HepG2 (cell line): Measurements from ENCODE around the gene PPARA. TPM values are rescaled to one million over a fixed set of nuclear protein-coding genes. Genes with fewer than 3 reads are reported as not detected.

Experiments
- CHD2 ChIP-seq: IDR thresholded peaks from 2 replicates; pipeline ENCODE4 v1.6.1; 2011; ENCODE audit warnings: low read depth, low read length, improper control_type of control experiment
- EZH2 ChIP-seq: conservative IDR thresholded peaks from 2 replicates; pipeline ENCODE4 v1.6.1; 2012; ENCODE audit warnings: mild to moderate bottlenecking, low read depth, low read length, moderate library complexity
- GABPB1 ChIP-seq: IDR thresholded peaks from 2 replicates; pipeline ENCODE4 v1.6.1; 2016; ENCODE audit warnings: mild to moderate bottlenecking, missing genetic modification reagents, moderate library complexity, missing compliant biosample characterization
- KDM4B ChIP-seq: sonication (generic); formaldehyde crosslinking; IDR thresholded peaks from 2 replicates; pipeline ENCODE4 v1.4.0; 2020; ENCODE audit warnings: missing genetic modification reagents
- NR2F1 ChIP-seq, 2 experiments: fragments of 450-650 bp in 1 of 2; formaldehyde crosslinking in 1 of 2; IDR thresholded peaks; 2 replicates each; pipeline versions ENCODE4 v1.5.0 to v1.6.1; 2016 to 2020; ENCODE audit warnings: mild to moderate bottlenecking in 1 of 2, missing compliant biosample characterization in 1 of 2, missing genetic modification reagents in 1 of 2, moderate library complexity in 1 of 2
- POLR2A ChIP-seq, 2 experiments: IDR thresholded peaks; 2 replicates each; pipeline ENCODE4 v1.6.1; 2011; ENCODE audit warnings: low read depth in 2 of 2, low read length in 2 of 2, mild to moderate bottlenecking in 1 of 2, moderate library complexity in 1 of 2; ENCODE audit not compliant: insufficient read depth in 1 of 2
- RNF2 ChIP-seq: fragments of 450-650 bp; conservative IDR thresholded peaks from 2 replicates; pipeline ENCODE4 v1.6.1; 2016; ENCODE audit warnings: low read depth
- SP1 ChIP-seq, 2 experiments: fragments of 450-650 bp in 1 of 2; sonication (generic) in 1 of 2; formaldehyde crosslinking in 1 of 2; IDR thresholded peaks; 2 replicates each; pipeline versions ENCODE4 v1.4.0 to v1.6.1; 2016 to 2020; ENCODE audit warnings: missing genetic modification reagents in 1 of 2
- SP140L ChIP-seq: sonication (generic); formaldehyde crosslinking; IDR thresholded peaks from 2 replicates; pipeline ENCODE4 v1.4.0; 2020; ENCODE audit warnings: missing genetic modification reagents, borderline replicate concordance
- SPEN ChIP-seq: sonication (generic); formaldehyde crosslinking; IDR thresholded peaks from 2 replicates; pipeline ENCODE4 v1.5.1; 2020; ENCODE audit warnings: low read depth, mild to moderate bottlenecking, missing genetic modification reagents
- TBL1XR1 ChIP-seq: fragments of 150-350 bp; IDR thresholded peaks from 2 replicates; pipeline ENCODE4 v1.6.1; 2014; ENCODE audit warnings: borderline replicate concordance, low read length; ENCODE audit not compliant: partially characterized antibody
- ZBTB20 ChIP-seq: sonication (generic); formaldehyde crosslinking; IDR thresholded peaks from 2 replicates; pipeline ENCODE4 v1.8.1; 2023; ENCODE audit warnings: missing genetic modification reagents, low read depth, mild to moderate bottlenecking, borderline replicate concordance
- ZFX ChIP-seq: sonication (generic); formaldehyde crosslinking; IDR thresholded peaks from 2 replicates; pipeline ENCODE4 v1.4.0; 2020; ENCODE audit warnings: mild to moderate bottlenecking, low read depth, missing genetic modification reagents, moderate library complexity
- ZIK1 ChIP-seq: sonication (generic); formaldehyde crosslinking; IDR thresholded peaks from 2 replicates; pipeline ENCODE4 v1.5.0; 2020; ENCODE audit warnings: mild to moderate bottlenecking, low read depth, missing genetic modification reagents, borderline replicate concordance
- ZNF292 ChIP-seq: sonication (generic); formaldehyde crosslinking; IDR thresholded peaks from 2 replicates; pipeline ENCODE4 v1.8.1; 2022; ENCODE audit warnings: mild to moderate bottlenecking, low read depth, missing genetic modification reagents, borderline replicate concordance
- ZNF337 ChIP-seq: sonication (generic); formaldehyde crosslinking; IDR thresholded peaks from 2 replicates; pipeline ENCODE4 v1.5.1; 2020; ENCODE audit warnings: missing genetic modification reagents, low read depth, mild to moderate bottlenecking, borderline replicate concordance
- ZNF550 ChIP-seq: sonication (generic); formaldehyde crosslinking; IDR thresholded peaks from 2 replicates; pipeline ENCODE4 v1.4.0; 2020; ENCODE audit warnings: mild to moderate bottlenecking, missing genetic modification reagents, borderline replicate concordance
- ZNF703 ChIP-seq: sonication (generic); formaldehyde crosslinking; IDR thresholded peaks from 2 replicates; pipeline ENCODE4 v1.5.1; 2020; ENCODE audit warnings: missing genetic modification reagents, mild to moderate bottlenecking, moderate library complexity, borderline replicate concordance
- ZNF775 ChIP-seq: sonication (generic); formaldehyde crosslinking; IDR thresholded peaks from 2 replicates; pipeline ENCODE4 v1.4.0; 2020; ENCODE audit warnings: missing genetic modification reagents, mild to moderate bottlenecking, moderate library complexity, borderline replicate concordance
- ZNF782 ChIP-seq: sonication (generic); formaldehyde crosslinking; IDR thresholded peaks from 2 replicates; pipeline ENCODE4 v1.4.0; 2020; ENCODE audit warnings: missing genetic modification reagents, mild to moderate bottlenecking, borderline replicate concordance
- polyA plus RNA-seq, 8 experiments: library from polyadenylated mRNA; depleted of rRNA in 3 of 8; stranded (reverse) in 7 of 8; unstranded in 1 of 8; fragments of >200 nt; fragmentation: Illumina TruSeq in 4 of 8; extraction: Trizol in 4 of 8; gene quantifications; 2 replicates each; pipeline versions ENCODE4 v1.2.1 to v1.2.3, GENCODE V29; 2011 to 2016; ENCODE audit warnings: low read depth in 4 of 8, missing spikeins in 1 of 8, mixed read lengths in 1 of 8; ENCODE audit not compliant: insufficient read depth in 1 of 8
- total RNA-seq, 5 experiments: library from RNA; depleted of rRNA; stranded (reverse); fragments of >200 nt; fragmentation: Illumina TruSeq; extraction: Trizol; gene quantifications; 2 replicates each; pipeline ENCODE4 v1.2.3, GENCODE V29; 2016; ENCODE audit warnings: low read depth in 1 of 5
- TF ChIP-seq, protein P1 (sequence below): sonication (generic); formaldehyde crosslinking; IDR thresholded peaks from 2 replicates; pipeline ENCODE4 v1.5.0; 2020; ENCODE audit warnings: mild to moderate bottlenecking, missing genetic modification reagents, borderline replicate concordance
- TF ChIP-seq, protein P2 (sequence below): sonication (generic); formaldehyde crosslinking; IDR thresholded peaks from 2 replicates; pipeline ENCODE4 v1.4.0; 2020; ENCODE audit warnings: mild to moderate bottlenecking, missing genetic modification reagents

The PPARA gene
- total and polyA plus RNA-seq, 2 of the 13 experiments (the other 11 are each of a cell fraction or from before 2014, with no cell fraction given), result 18.2 to 24.7 TPM

DNA sequence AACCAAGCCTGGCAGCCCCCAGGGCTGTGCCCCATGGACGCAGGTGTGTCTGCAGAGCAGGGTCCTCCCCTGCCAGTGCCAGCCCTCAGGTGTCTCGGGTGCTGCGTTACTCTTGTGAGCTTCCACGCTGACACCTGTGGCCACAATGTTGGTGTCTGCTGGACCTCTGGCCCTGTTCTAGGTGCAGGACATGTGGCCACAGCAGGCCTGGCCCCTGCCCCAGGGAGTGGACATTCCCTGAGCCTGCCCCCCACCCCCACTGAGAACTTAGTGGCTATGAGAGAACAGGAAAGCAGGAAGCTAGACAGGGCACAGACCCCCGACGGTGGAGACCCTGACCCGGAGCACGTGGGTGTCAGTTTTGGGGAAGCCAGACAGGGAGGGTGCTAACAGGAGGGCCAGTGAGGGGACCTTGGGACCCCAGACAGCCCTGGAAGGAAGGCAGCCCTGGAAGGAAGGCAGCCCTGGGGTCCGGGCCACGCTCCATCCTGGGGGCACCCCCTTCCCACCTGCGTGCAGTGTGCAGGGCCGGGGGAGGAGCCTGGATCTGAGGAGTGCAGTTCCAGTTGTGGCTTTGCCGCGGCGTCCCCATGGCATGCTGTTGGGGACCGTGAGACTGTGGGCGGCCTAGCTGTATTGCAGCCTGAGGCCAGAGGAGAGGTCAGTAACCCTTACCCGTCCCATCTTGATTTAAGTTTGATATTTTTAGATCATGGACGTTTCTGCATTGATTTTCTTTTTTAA lies 43.9 kb upstream of the PPARA start (continued):
- TF ChIP-seq ZIK1 (CRISPR knock-in tag) (0 out of 2 replicates have a peak, but pooled peaks have one; percentile 12), GABPB1 (CRISPR knock-in tag) (peak; percentile 63; the same call in 1 of the 2 replicates), ZNF782 (CRISPR knock-in tag) (0 out of 2 replicates have a peak, but pooled peaks have one; percentile 34), ZNF337 (CRISPR knock-in tag) (no peak), TBL1XR1 (no peak), ZBTB20 (CRISPR knock-in tag) (no peak), RNF2 (no peak), SP140L (CRISPR knock-in tag) (no peak), ZNF292 (CRISPR knock-in tag) (no peak; the same call in 1 of the 2 replicates), SP1 (IDR thresholded peaks at IDR 0.05) (no peak), SP1 (CRISPR knock-in tag; IDR thresholded peaks at IDR 0.05) (0 out of 2 replicates have a peak, but pooled peaks have one; percentile 11), NR2F1 (CRISPR knock-in tag; IDR thresholded peaks at IDR 0.05) (no peak), ZNF703 (CRISPR knock-in tag) (no peak), ZNF775 (CRISPR knock-in tag) (0 out of 2 replicates have a peak, but pooled peaks have one; percentile 13), SPEN (CRISPR knock-in tag) (0 out of 2 replicates have a peak, but pooled peaks have one; percentile 11), CHD2 (no peak), POLR2A (IDR thresholded peaks at IDR 0.05; ENCODE audit: insufficient read depth in 1 of 2, low read depth in 2 of 2, low read length in 2 of 2) (0 out of 4 replicates have a peak, but pooled peaks of 1 of the 2 experiments have one; percentile 24), ZNF550 (CRISPR knock-in tag) (no peak), EZH2 (no peak), ZFX (peak; percentile 44), KDM4B (CRISPR knock-in tag) (0 out of 2 replicates have a peak, but pooled peaks have one; percentile 69)
- TF ChIP-seq, protein P1, sequence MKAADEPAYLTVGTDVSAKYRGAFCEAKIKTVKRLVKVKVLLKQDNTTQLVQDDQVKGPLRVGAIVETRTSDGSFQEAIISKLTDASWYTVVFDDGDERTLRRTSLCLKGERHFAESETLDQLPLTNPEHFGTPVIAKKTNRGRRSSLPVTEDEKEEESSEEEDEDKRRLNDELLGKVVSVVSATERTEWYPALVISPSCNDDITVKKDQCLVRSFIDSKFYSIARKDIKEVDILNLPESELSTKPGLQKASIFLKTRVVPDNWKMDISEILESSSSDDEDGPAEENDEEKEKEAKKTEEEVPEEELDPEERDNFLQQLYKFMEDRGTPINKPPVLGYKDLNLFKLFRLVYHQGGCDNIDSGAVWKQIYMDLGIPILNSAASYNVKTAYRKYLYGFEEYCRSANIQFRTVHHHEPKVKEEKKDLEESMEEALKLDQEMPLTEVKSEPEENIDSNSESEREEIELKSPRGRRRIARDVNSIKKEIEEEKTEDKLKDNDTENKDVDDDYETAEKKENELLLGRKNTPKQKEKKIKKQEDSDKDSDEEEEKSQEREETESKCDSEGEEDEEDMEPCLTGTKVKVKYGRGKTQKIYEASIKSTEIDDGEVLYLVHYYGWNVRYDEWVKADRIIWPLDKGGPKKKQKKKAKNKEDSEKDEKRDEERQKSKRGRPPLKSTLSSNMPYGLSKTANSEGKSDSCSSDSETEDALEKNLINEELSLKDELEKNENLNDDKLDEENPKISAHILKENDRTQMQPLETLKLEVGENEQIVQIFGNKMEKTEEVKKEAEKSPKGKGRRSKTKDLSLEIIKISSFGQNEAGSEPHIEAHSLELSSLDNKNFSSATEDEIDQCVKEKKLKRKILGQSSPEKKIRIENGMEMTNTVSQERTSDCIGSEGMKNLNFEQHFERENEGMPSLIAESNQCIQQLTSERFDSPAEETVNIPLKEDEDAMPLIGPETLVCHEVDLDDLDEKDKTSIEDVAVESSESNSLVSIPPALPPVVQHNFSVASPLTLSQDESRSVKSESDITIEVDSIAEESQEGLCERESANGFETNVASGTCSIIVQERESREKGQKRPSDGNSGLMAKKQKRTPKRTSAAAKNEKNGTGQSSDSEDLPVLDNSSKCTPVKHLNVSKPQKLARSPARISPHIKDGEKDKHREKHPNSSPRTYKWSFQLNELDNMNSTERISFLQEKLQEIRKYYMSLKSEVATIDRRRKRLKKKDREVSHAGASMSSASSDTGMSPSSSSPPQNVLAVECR, result peak; percentile 30; the same call in 1 of the 2 replicates
- TF ChIP-seq, protein P2, sequence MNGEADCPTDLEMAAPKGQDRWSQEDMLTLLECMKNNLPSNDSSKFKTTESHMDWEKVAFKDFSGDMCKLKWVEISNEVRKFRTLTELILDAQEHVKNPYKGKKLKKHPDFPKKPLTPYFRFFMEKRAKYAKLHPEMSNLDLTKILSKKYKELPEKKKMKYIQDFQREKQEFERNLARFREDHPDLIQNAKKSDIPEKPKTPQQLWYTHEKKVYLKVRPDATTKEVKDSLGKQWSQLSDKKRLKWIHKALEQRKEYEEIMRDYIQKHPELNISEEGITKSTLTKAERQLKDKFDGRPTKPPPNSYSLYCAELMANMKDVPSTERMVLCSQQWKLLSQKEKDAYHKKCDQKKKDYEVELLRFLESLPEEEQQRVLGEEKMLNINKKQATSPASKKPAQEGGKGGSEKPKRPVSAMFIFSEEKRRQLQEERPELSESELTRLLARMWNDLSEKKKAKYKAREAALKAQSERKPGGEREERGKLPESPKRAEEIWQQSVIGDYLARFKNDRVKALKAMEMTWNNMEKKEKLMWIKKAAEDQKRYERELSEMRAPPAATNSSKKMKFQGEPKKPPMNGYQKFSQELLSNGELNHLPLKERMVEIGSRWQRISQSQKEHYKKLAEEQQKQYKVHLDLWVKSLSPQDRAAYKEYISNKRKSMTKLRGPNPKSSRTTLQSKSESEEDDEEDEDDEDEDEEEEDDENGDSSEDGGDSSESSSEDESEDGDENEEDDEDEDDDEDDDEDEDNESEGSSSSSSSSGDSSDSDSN (CRISPR knock-in tag), result 0 out of 2 replicates have a peak, but pooled peaks have one; percentile 53
